ENCODE measurements around the gene FMNL2. TPM values are rescaled to one million over a fixed set of nuclear protein-coding genes. Genes with fewer than 3 reads are reported as not detected.

FMNL2 gene
- total RNA-seq, 1 donor from 2014 or later: 108 TPM

DNA sequence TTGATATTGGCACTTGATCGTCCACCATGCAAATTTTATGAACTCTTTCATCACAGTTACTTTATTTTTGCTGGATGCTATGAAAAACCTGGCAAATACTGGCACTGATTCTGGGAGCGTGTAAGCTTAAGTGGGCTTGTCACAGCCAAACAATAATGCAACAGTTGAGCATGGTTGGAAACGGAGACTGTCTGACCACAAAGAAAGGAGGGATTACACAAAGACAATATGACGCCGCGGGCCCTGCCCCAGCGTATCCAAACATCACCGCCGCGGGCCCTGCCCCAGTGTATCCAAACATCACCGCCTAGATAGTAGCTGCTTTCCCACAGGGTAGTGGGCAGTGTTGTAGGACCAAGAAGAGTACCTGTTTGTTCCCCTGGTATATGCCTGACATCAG lies 246.4 kb downstream of the FMNL2 start:
- no peaks in the 10 kb centered on the region for H3K27me3 Mint-ChIP-seq
- DNase-seq (ENCODE audit: low spot score, unreplicated experiment): no peak
- H3K9me3 Mint-ChIP-seq (ENCODE audit: low read depth): no peaks in the 10 kb centered on the region
- TF ChIP-seq, protein P1, sequence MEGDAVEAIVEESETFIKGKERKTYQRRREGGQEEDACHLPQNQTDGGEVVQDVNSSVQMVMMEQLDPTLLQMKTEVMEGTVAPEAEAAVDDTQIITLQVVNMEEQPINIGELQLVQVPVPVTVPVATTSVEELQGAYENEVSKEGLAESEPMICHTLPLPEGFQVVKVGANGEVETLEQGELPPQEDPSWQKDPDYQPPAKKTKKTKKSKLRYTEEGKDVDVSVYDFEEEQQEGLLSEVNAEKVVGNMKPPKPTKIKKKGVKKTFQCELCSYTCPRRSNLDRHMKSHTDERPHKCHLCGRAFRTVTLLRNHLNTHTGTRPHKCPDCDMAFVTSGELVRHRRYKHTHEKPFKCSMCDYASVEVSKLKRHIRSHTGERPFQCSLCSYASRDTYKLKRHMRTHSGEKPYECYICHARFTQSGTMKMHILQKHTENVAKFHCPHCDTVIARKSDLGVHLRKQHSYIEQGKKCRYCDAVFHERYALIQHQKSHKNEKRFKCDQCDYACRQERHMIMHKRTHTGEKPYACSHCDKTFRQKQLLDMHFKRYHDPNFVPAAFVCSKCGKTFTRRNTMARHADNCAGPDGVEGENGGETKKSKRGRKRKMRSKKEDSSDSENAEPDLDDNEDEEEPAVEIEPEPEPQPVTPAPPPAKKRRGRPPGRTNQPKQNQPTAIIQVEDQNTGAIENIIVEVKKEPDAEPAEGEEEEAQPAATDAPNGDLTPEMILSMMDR (IDR thresholded peaks at IDR 0.05; ENCODE audit: unreplicated experiment): no peak
- peaks cover 14% of the 10 kb centered on the region for H3K36me3 Mint-ChIP-seq (ENCODE audit: insufficient read depth)
- no peak overlapping the region for H3K27ac Mint-ChIP-seq
- no peak overlapping the region for H3K4me3 Mint-ChIP-seq (ENCODE audit: low read depth)
- no peaks in the 10 kb centered on the region for H3K4me1 Mint-ChIP-seq (ENCODE audit: low read depth)

DNA sequence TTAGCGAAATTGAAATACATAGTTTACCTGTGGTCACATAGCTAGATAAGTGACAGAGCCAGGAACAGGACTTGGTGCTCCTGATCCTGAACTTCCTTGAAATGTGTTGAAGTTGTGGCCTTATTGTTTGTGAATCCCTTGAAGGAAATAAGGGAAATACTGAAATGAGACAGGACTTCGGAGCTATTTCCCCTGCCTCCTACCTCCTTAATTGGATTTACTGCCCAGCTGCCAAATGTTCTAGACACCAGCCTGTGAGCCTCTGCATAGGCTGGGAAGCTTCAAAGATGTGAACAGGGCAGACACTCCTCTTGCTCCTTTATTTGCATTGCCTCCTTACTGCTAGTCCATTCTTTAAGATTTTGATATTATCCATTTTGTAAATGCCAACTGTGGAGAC lies 247.1 kb downstream of the FMNL2 start:
- no peaks in the 10 kb centered on the region for H3K27me3 Mint-ChIP-seq
- TF ChIP-seq, protein P1 (IDR thresholded peaks at IDR 0.05; ENCODE audit: unreplicated experiment): no peak
- no peaks in the 10 kb centered on the region for H3K4me1 Mint-ChIP-seq (ENCODE audit: low read depth)
- no peak for DNase-seq (ENCODE audit: low spot score, unreplicated experiment)
- H3K36me3 Mint-ChIP-seq (ENCODE audit: insufficient read depth): peaks cover 14% of the 10 kb centered on the region
- H3K27ac Mint-ChIP-seq: no peak overlapping the region
- H3K4me3 Mint-ChIP-seq (ENCODE audit: low read depth): no peak overlapping the region
- no peaks in the 10 kb centered on the region for H3K9me3 Mint-ChIP-seq (ENCODE audit: low read depth)

DNA sequence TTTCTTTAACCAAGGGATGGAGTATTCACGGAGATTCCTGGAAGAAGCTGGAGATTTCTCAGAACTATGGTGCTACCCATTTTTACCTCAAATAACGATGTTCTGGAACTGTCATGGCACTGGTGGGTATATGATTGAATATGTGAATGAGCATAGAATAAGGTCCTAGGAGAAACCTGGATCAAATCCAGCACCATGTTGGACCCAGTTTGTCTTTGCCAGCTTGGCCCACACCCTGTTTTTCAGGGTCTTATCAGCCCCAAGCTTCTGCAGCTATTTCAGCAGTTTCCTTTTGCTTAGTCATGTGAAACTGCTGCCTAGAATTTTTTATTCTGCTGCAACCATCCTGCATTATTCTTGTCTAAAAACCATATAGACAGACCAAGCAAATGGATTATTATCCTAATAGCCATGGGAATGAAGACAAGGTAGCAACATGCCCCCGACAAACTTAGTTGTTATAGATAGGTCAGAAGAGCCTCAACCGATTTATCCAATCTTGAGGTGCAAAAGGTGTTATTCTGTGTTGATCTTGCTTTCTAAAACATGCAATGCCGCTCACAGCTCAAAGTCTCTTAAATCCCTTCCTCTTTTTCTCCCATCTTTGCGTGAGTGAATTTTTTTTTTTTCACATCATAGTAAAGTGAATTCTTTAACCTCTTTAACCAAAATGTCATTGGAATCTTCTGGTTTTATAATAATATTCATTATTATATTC lies 248.7 kb downstream of the FMNL2 start:
- Mint-ChIP-seq H3K4me3 (ENCODE audit: low read depth) (no peak overlapping the region), H3K36me3 (ENCODE audit: insufficient read depth) (peaks cover 15% of the 10 kb centered on the region), H3K27ac (no peak overlapping the region), H3K9me3 (ENCODE audit: low read depth) (no peaks in the 10 kb centered on the region), H3K4me1 (ENCODE audit: low read depth) (no peaks in the 10 kb centered on the region), H3K27me3 (no peaks in the 10 kb centered on the region)
- no peak for DNase-seq (ENCODE audit: low spot score, unreplicated experiment)
- TF ChIP-seq, protein P1 (IDR thresholded peaks at IDR 0.05; ENCODE audit: unreplicated experiment): no peak

DNA sequence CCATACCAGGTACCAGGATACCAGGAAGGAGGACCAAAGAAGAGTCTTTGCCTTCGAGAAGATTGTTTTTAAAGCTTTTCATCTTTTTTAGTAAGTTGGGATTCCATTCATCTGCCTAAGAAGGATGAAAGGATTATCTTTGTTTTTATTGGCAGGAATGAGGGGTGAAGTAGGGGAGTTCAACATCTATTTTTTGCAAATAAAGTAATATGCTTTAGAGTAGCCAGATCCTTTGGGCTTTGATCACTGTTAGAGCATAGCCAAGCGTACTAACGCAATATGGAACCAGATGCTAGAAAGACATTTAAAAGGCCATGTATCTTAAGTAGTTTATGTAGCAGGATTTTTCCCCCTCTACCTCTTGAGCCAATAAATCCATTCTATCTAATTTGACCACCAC lies 249.3 kb downstream of the FMNL2 start:
- H3K9me3 Mint-ChIP-seq (ENCODE audit: low read depth): no peaks in the 10 kb centered on the region
- no peak overlapping the region for H3K27ac Mint-ChIP-seq
- peaks cover 15% of the 10 kb centered on the region for H3K36me3 Mint-ChIP-seq (ENCODE audit: insufficient read depth)
- no peaks in the 10 kb centered on the region for H3K4me1 Mint-ChIP-seq (ENCODE audit: low read depth)
- H3K4me3 Mint-ChIP-seq (ENCODE audit: low read depth): no peak overlapping the region
- TF ChIP-seq, protein P1 (IDR thresholded peaks at IDR 0.05; ENCODE audit: unreplicated experiment): no peak
- H3K27me3 Mint-ChIP-seq: no peaks in the 10 kb centered on the region
- DNase-seq (ENCODE audit: low spot score, unreplicated experiment): no peak

GRCh38 chr2:152585830-152586484 lies 251.0 kb downstream of the FMNL2 start:
- no peak overlapping the region for H3K27ac Mint-ChIP-seq
- H3K9me3 Mint-ChIP-seq (ENCODE audit: low read depth): no peaks in the 10 kb centered on the region

More at GRCh38 chr2:152585830-152586484, 251.0 kb downstream of the FMNL2 start:
- no peaks in the 10 kb centered on the region for H3K27me3 Mint-ChIP-seq
- H3K4me1 Mint-ChIP-seq (ENCODE audit: low read depth): no peaks in the 10 kb centered on the region
- H3K4me3 Mint-ChIP-seq (ENCODE audit: low read depth): no peak overlapping the region
- peaks cover 15% of the 10 kb centered on the region for H3K36me3 Mint-ChIP-seq (ENCODE audit: insufficient read depth)
- no peak for DNase-seq (ENCODE audit: low spot score, unreplicated experiment)
- TF ChIP-seq, protein P1 (IDR thresholded peaks at IDR 0.05; ENCODE audit: unreplicated experiment): no peak
